GM12875 (cell line): ENCODE results near the gene SHISA8.

Experiments used
- H3K4me3 ChIP-seq: one replicate; pipeline ENCODE4 v1.5.1; 2011; ENCODE audit warnings: low read depth, low read length, control low read depth
- TF ChIP-seq, protein P1 (sequence below): IDR thresholded peaks from 2 replicates; pipeline ENCODE4 v1.5.1; 2011; ENCODE audit warnings: low read depth, mild to moderate bottlenecking, control low read depth, inconsistent platforms, low read length, moderate library complexity, borderline replicate concordance; ENCODE audit not compliant: insufficient read depth

Gene SHISA8

DNA sequence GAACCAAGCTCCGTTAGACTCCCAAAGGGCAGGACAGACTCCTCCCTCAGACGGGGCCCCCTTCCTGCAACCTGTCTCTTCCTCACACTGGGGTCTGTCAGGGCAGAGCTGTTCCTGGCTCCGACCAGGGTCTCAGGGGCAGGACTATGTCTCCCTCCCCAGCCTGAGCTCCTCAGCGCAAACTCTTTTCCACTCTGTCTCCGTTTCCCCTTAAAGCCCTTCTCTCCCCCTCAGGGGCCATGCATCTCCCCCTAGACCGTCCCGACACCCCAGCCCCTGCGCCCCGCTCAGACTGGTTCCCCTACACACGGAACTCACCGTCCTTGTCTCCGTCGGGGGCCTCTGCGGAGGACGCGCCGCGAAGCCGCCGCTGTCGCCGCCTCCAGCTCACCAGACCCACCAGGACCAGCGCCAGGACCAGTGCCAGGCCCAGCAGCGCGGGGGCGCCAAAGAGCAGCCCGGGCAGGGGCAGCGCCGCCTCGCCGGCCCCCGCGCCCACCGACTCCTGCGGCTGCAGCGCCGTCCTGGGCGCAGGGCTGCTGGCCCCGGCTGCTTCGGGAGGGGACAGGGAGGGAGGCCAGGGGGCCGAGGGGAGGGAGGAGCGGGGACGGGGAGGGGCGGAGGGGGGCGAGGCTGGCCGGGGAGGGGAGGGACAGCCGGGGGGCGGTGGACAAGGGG is 11.0 kb upstream of the SHISA8 start:
- peak overlapping the region; percentile 94 for H3K4me3 ChIP-seq

DNA sequence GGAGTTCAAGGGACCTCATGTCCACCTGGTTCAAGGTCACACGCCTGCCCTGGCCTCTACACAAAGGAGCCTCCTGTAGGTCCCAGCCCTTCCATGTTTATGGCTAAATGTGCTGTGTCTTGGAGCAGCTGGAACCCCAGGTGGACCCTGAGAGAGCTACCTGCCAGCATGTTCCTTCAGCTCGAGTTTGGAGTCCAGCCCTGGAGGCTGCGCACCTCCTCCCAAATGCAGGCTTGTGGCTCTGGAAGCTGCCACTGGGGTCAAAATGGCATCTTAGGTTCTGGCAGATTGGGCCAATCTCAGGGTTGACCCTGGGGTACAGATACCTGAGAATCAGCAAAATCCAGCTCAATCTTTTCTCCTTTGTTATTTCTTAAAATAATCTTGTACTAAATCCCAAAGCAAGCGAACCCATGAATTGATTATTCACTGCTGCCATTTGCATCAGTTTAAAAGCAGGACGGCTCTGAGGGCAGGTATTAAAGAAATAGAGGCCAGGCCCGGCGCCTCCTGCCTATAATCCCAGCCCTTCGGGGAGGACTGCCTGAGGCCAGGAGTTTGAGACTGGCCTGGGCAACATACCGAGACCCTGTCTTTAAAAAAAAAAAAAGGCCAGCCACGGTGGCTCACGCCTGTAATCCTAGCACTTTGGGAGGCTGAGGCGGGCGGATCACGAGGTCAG is 8.9 kb upstream of the SHISA8 start:
- H3K4me3 ChIP-seq = peak overlapping the region; percentile 54

More for the DNA sequence above, 11.0 kb upstream of the SHISA8 start:
- TF ChIP-seq, protein P1, sequence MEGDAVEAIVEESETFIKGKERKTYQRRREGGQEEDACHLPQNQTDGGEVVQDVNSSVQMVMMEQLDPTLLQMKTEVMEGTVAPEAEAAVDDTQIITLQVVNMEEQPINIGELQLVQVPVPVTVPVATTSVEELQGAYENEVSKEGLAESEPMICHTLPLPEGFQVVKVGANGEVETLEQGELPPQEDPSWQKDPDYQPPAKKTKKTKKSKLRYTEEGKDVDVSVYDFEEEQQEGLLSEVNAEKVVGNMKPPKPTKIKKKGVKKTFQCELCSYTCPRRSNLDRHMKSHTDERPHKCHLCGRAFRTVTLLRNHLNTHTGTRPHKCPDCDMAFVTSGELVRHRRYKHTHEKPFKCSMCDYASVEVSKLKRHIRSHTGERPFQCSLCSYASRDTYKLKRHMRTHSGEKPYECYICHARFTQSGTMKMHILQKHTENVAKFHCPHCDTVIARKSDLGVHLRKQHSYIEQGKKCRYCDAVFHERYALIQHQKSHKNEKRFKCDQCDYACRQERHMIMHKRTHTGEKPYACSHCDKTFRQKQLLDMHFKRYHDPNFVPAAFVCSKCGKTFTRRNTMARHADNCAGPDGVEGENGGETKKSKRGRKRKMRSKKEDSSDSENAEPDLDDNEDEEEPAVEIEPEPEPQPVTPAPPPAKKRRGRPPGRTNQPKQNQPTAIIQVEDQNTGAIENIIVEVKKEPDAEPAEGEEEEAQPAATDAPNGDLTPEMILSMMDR = peak; percentile 97

DNA sequence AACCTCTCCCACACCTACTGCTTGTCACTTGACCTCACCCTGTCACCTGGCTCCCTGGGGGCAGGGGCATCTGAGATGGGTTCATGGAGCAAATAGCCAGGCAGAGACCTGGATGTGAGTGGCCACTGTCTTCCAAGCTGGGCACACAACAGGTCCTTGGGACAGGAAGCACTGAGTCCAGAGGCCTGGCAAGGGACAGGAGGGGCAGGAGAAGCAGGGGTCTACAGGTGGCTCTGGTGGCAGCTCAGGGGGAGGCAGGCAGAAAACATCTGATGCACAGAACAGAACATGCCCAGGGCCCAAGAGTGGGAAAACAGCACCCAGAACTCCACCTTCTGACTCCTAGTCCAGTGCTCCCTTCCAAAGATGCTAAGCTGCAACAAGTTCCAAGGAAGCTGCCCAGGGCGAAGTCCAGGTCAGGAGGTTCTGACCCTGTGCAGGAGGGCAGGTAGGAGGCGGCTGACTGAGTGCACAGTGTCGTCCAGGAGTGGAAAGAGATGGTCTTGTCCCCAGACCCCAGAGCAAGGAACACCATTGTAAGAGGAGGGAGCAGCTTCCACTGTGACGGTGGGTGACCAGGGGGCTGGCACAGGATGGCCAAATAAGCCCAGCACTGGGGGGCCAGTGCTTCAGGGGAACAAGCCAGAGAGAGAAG is 8.2 kb upstream of the SHISA8 start:
- TF ChIP-seq, protein P1 = no peak
- H3K4me3 ChIP-seq = peak overlapping the region; percentile 54

More for the DNA sequence above, 8.9 kb upstream of the SHISA8 start:
- TF ChIP-seq, protein P1 = no peak

DNA sequence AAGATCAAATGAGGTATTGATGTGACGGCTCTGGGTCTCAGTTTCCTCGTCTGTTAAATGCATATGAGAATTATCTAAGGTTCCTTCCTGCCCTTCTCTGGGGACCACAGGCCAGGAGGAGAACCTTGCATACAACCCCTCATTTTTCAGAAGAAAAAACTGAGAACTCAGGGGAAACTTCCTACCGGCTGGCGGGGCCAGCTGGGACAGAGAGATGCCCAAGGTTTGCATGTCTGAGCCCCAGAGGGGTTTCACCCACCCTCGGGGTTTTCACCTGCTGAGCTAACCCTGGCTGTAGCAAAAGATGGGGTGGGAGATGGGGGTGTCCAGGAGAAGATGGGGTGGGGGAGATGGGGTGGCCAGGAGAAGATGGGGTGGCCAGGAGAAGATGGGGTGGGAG is 7.5 kb upstream of the SHISA8 start:
- TF ChIP-seq, protein P1 = no peak
- H3K4me3 ChIP-seq = no peak overlapping the region

- TF ChIP-seq, protein P1 = no peak
- H3K4me3 ChIP-seq = peak overlapping the region; percentile 42
These were observed 5.5 kb upstream of the SHISA8 start for GRCh38 chr22:41920271-41920976.

- H3K4me3 ChIP-seq = peak overlapping the region; percentile 42
- TF ChIP-seq, protein P1 = no peak
These were observed 4.7 kb upstream of the SHISA8 start for GRCh38 chr22:41919357-41920224.
